Epithelial cell of proximal tubule (primary cell): ENCODE data around the gene ATP11A. TPM values are rescaled to one million over a fixed set of nuclear protein-coding genes. Genes with fewer than 3 reads are reported as not detected.
"Not testable (repeated sequence)": the region's sequence is repeated elsewhere in the genome, so short reads cannot be mapped to it uniquely, and the experiment has no call there.

Experiments used
- DNase-seq: peaks from one replicate; pipeline ENCODE4 v3.0.0-alpha.2; 2011; ENCODE audit warnings: low read depth
- H3K4me3 ChIP-seq: 2 replicates; pipeline ENCODE4 v1.5.1; 2011; ENCODE audit warnings: low read depth, mild to moderate bottlenecking, low read length
- total RNA-seq: library from RNA; depleted of rRNA; stranded (reverse); fragments of >200 nt; gene quantifications from 2 replicates; pipeline ENCODE4 v1.2.3, GENCODE V29; 2015
- TF ChIP-seq, protein P1 (sequence below): conservative IDR thresholded peaks from 2 replicates; pipeline ENCODE4 v1.5.1; 2012; ENCODE audit warnings: low read depth, mild to moderate bottlenecking, low read length

ATP11A gene
- total RNA-seq, 1 donor from 2014 or later: 27.2 TPM

DNA sequence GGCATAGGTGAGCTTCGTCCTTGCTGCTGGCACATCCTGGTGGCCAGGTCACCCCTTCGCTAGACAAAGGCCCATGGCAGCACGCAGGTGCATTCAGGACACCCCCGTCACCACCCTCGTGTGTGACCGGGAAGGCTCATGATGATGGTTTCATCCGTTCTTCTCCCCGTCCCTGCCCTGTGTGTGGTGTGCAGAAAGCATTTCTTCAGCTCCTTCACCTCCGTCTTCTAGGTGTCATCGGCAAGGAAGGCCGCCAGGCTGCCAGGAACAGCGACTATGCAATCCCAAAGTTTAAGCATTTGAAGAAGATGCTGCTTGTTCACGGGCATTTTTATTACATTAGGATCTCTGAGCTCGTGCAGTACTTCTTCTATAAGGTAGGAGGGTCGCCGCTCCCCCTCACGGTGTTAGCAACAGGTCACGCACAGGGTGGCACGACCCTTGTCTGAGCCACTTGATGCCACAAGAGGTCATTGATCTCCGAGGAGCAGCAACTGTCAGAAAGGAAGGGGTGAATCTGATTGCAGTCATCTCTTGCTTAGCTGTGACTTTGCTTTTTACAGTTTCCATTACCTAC lies 168.2 kb downstream of the ATP11A start:
- TF ChIP-seq, protein P1, sequence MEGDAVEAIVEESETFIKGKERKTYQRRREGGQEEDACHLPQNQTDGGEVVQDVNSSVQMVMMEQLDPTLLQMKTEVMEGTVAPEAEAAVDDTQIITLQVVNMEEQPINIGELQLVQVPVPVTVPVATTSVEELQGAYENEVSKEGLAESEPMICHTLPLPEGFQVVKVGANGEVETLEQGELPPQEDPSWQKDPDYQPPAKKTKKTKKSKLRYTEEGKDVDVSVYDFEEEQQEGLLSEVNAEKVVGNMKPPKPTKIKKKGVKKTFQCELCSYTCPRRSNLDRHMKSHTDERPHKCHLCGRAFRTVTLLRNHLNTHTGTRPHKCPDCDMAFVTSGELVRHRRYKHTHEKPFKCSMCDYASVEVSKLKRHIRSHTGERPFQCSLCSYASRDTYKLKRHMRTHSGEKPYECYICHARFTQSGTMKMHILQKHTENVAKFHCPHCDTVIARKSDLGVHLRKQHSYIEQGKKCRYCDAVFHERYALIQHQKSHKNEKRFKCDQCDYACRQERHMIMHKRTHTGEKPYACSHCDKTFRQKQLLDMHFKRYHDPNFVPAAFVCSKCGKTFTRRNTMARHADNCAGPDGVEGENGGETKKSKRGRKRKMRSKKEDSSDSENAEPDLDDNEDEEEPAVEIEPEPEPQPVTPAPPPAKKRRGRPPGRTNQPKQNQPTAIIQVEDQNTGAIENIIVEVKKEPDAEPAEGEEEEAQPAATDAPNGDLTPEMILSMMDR: no peak
- DNase-seq: no peak
- H3K4me3 ChIP-seq: no peak overlapping the region

DNA sequence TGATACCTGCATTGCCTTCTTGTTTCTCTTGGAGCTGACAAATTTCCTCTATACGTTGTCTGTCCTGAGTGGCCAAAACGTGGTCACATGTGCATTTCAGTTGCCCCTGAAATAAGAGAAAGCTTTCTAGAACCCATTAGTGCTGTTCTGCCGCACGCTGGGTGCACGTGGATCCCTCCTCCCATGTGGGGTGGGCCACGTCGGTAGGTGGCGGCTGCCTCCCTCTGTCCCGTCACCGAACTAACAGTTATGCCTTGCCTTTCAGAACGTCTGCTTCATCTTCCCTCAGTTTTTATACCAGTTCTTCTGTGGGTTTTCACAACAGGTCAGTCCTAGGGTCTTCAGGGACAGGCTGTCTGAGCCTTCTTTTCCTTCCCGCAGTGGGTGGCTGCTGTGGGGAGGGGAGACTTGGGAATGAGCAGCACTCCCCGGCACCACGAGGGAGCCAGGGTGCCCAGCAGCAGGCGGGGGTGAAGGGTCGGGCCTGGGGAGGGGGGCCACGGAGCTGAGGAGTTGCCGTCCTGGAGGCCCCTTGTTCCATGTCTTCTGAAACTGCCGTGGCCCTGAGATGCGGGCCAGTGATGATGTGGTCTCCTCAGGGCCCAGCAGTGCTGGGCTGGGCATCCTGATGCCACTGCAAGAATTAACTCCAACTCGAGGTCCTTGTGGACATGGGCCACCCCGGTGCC lies 169.4 kb downstream of the ATP11A start:
- H3K4me3 ChIP-seq: no peak overlapping the region
- DNase-seq: no peak
- TF ChIP-seq, protein P1: no peak

DNA sequence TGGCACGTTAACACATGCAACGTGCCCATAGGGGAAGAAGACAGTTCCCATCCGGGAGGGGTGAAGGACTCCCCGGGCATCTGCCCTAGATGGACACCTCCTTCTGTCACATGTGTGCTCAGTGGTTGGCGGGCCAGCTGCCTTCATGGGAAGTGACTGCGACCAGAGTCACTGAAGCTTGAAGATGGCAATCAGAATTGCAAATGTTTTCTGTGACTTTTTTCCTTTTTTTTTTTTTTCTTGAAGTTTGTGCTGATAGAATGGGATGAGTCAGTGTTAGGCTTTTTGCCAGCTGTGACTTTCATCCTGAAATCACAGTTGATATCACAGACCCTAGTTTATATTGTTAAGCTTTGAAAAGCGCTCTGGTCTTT lies 170.0 kb downstream of the ATP11A start:
- H3K4me3 ChIP-seq: no peak overlapping the region
- TF ChIP-seq, protein P1: no peak
- peak; percentile 43 for DNase-seq

DNA sequence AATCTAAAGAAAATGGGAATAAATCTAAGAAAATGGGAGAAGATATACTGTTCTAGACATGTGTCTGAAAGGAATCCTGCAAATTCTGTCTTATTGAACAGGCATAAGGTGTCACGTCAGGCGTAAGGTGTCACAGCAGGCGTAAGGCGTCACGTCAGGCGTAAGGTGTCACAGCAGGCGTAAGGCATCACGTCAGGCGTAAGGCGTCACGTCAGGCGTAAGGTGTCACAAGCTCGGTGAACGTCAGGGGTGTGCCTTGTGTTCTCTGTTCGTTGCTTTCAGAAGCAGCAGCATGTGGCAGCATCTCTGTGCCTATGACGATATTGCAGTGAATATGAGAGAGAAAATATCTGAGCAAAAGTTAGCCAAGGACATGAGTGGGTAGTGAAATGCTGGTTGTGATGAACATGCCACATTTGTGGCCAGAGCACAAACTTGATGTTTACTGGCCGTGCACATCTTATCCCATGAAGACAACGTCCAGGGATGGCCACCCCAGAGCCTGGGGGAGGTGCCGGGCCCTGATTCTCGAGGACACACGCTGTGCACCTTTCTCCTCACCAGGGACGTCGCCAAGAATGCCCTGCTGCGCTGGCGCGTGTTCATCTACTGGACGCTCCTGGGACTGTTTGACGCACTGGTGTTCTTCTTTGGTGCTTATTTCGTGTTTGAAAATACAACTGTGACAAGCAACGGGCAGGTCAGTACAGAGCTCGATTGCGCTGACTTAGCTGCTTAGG lies 172.2 kb downstream of the ATP11A start:
- no peak for DNase-seq
- no peak overlapping the region for H3K4me3 ChIP-seq
- TF ChIP-seq, protein P1: no peak

DNA sequence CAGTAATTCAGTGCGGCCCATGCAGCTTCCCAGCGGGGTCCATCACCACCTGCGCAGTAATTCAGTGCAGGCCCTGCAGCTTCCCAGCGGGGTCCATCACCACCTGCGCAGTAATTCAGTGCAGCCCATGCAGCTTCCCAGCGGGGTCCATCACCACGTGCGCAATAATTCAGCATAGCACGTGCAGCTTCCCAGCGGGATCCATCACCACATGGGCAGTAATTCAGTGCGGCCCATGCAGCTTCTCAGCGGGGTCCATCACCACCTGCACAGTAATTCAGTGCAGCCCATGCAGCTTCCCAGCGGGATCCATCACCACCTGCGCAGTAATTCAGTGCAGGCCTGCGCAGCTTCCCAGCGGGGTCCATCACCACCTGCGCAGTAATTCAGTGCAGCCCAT lies 173.5 kb downstream of the ATP11A start:
- not testable (repeated sequence) for H3K4me3 ChIP-seq, DNase-seq

GRCh38 chr13:112865478-112865877 lies 175.6 kb downstream of the ATP11A start:
- DNase-seq, H3K4me3 ChIP-seq: not testable (repeated sequence)

- no peak for DNase-seq
- TF ChIP-seq, protein P1: no peak
- no peak overlapping the region for H3K4me3 ChIP-seq
Measured at GRCh38 chr13:112867301-112867711, 177.5 kb downstream of the ATP11A start.

GRCh38 chr13:112868308-112868707 lies 178.5 kb downstream of the ATP11A start:
- no peak overlapping the region for H3K4me3 ChIP-seq
- TF ChIP-seq, protein P1: no peak
- no peak for DNase-seq
